ENCODE data around the gene TFR2. TPM values are rescaled to one million over a fixed set of nuclear protein-coding genes. Genes with fewer than 3 reads are reported as not detected.

TFR2 gene
- total and polyA plus RNA-seq, 2 donors (not counting 1 experiment from before 2014, with no cell fraction given), result 5.9 to 10.0 TPM

GRCh38 chr7:100674411-100675104 is 33.2 kb upstream of the TFR2 start:
- peaks cover 12% of the 10 kb centered on the region for H3K79me2 ChIP-seq (ENCODE audit: control insufficient read depth, insufficient read depth, low read length)
- Mint-ChIP-seq H3K27ac (peak overlapping the region; percentile 97), H3K4me1 (peaks cover 8% of the 10 kb centered on the region), H3K9me3 (ENCODE audit: insufficient read depth) (no peaks in the 10 kb centered on the region), H3K4me3 (peak overlapping the region; percentile 96), H3K27me3 (no peaks in the 10 kb centered on the region)
- peak overlapping the region; percentile 97 for H3K9ac ChIP-seq (ENCODE audit: low read length)
- ATAC-seq (ENCODE audit: low read depth) (no peak), DNase-seq (peak; percentile 71)
- WGBS (ENCODE audit: insufficient coverage), result 0% methylated on average over 31 of the region's 43 CpGs
- ChIA-PET CTCF (interaction anchor here (1.0 to 4.7 kb wide), 3 partner anchors 16 to 88 kb away, joined by 4 to 53 read pairs (median 14); partner anchors contain the start of genes FBXO24, LRCH4 and POP7), POLR2A (interaction anchor here (1.0 to 2.7 kb wide), 6 partner anchors 20 to 196 kb away, joined by 3 to 16 read pairs (median 4); partner anchors contain the start of genes SLC12A9 and TSC22D4)
- peak overlapping the region; percentile 85 for H3K4me2 ChIP-seq (replicated peaks; ENCODE audit: low read depth, low read length, poor library complexity, severe bottlenecking)
- H2AFZ ChIP-seq (ENCODE audit: insufficient read depth, low read depth, low read length, poor library complexity, severe bottlenecking), result peak overlapping the region; percentile 79
- H3K9me3 ChIP-seq (ENCODE audit: control extremely low read depth in 1 of 3, control insufficient read depth in 2 of 3, insufficient read depth in 1 of 3, low read length in 2 of 3), result no peaks in the 10 kb centered on the region
- peaks cover 38% of the 10 kb centered on the region for H4K20me1 ChIP-seq (ENCODE audit: control insufficient read depth, insufficient read depth, low read length, poor library complexity, severe bottlenecking)
- TF ChIP-seq, protein P1, sequence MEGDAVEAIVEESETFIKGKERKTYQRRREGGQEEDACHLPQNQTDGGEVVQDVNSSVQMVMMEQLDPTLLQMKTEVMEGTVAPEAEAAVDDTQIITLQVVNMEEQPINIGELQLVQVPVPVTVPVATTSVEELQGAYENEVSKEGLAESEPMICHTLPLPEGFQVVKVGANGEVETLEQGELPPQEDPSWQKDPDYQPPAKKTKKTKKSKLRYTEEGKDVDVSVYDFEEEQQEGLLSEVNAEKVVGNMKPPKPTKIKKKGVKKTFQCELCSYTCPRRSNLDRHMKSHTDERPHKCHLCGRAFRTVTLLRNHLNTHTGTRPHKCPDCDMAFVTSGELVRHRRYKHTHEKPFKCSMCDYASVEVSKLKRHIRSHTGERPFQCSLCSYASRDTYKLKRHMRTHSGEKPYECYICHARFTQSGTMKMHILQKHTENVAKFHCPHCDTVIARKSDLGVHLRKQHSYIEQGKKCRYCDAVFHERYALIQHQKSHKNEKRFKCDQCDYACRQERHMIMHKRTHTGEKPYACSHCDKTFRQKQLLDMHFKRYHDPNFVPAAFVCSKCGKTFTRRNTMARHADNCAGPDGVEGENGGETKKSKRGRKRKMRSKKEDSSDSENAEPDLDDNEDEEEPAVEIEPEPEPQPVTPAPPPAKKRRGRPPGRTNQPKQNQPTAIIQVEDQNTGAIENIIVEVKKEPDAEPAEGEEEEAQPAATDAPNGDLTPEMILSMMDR (IDR thresholded peaks at IDR 0.05), result no peak
- no peak for TF ChIP-seq EZH2 (IDR thresholded peaks at IDR 0.05; ENCODE audit: borderline replicate concordance, insufficient read depth, low read depth, low read length, poor library complexity, severe bottlenecking)
- H3K36me3 ChIP-seq (replicated peaks in 1 of 2; ENCODE audit: control extremely low read depth in 1 of 2, control insufficient read depth in 1 of 2, extremely low read depth in 1 of 2, insufficient read depth in 2 of 2, low read length in 1 of 2), result peaks cover 0 to 32% of the 10 kb centered on the region in 2 experiments
- H3K4me3 ChIP-seq (ENCODE audit: control extremely low read depth in 1 of 5, extremely low read depth in 1 of 5, insufficient read depth in 1 of 5, low read depth in 2 of 5, low read length in 4 of 5), result peak overlapping the region; percentile 50 to 99 (median 98)
- H3K27me3 ChIP-seq (replicated peaks in 1 of 4; ENCODE audit: control extremely low read depth in 1 of 4, control insufficient read depth in 3 of 4, insufficient read depth in 4 of 4, low read length in 3 of 4), result no peaks in the 10 kb centered on the region
- intact Hi-C loops (cut with micrococcal nuclease), result loop anchor here (2.0 to 10.0 kb wide), 2 partner anchors 246 to 590 kb away; partner anchors contain the start of genes COPS6, MEPCE, ZCWPW1 and ZNF3
- H3K27ac ChIP-seq (ENCODE audit: low read length in 2 of 2), result peak overlapping the region; percentile 78 to 97
- peaks cover 0 to 6% of the 10 kb centered on the region in 2 donors for H3K4me1 ChIP-seq (ENCODE audit: control insufficient read depth in 2 of 2, insufficient read depth in 2 of 2, low read length in 2 of 2)

Data from B cell (primary cell).